ENCODE data around the gene LCE2A.

DNA sequence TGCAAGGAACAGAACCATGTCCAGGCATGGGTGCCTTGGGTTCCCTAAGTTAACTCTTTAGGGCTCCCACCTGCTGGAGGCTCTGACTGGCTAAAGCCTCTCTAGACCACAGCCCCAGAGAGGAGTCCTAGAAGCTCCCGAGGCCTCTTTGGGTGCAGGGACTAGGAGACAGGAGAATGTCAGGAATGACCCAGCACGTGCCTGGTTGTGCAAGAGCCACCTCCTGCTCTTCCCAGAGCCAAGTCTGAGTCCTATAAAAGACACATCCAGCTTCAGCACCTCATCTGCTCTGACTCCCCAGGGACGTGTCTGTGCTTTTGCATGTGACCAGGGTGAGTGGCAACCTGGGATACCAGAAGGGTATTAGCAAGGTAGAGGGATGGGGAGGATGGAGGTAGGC lies 35.0 kb upstream of the LCE2A start, which contains the start of gene LCE2D:
- TF ChIP-seq POLR2A (IDR thresholded peaks at IDR 0.05): no peak
- no peak for TF ChIP-seq CTCF (IDR thresholded peaks at IDR 0.05)
